ENCODE data around the gene KIF6. TPM values are rescaled to one million over a fixed set of nuclear protein-coding genes. Genes with fewer than 3 reads are reported as not detected.
A peak's percentile ranks its signal among the peaks of the same experiment; 100 is the strongest.

The KIF6 gene
- total RNA-seq, 2 experiments from 2014 or later: not detected

- H3K4me3 Mint-ChIP-seq: no peak overlapping the region
Measured at GRCh38 chr6:39303425-39304153, 421.6 kb downstream of the KIF6 start.

GRCh38 chr6:39302669-39303424 is 422.4 kb downstream of the KIF6 start:
- Histone ChIP-seq H3K27ac (ENCODE audit: low read depth in 1 of 2, low read length in 2 of 2) (no peak overlapping the region), H3K27me3 (ENCODE audit: control insufficient read depth in 1 of 2, insufficient read depth in 2 of 2, low read length in 2 of 2) (no peaks in the 10 kb centered on the region), H3K4me1 (ENCODE audit: insufficient read depth, low read length) (peaks cover 9% of the 10 kb centered on the region), H3K9me3 (ENCODE audit: control insufficient read depth in 1 of 2, insufficient read depth in 1 of 2, low read length in 2 of 2) (no peaks in the 10 kb centered on the region), H3K4me3 (ENCODE audit: low read length) (peak overlapping the region; percentile 26), H3K36me3 (ENCODE audit: insufficient read depth, low read length) (no peaks in the 10 kb centered on the region)
- intact Hi-C loops (cut with DNase I, micrococcal nuclease): loop anchor here (1.0 to 10.0 kb wide), 7 partner anchors 137 to 431 kb away; no protein-coding TSS in a partner anchor
- H3K27ac Mint-ChIP-seq: no peak overlapping the region
- H3K4me1 Mint-ChIP-seq (ENCODE audit: low read depth): peaks cover 4% of the 10 kb centered on the region
- CTCF ChIA-PET: interaction anchor here (0.6 to 2.2 kb wide), 13 partner anchors 11 to 434 kb away, joined by 3 to 21 read pairs (median 4); no protein-coding TSS in a partner anchor
- peak overlapping the region; percentile 35 for H3K4me3 Mint-ChIP-seq
- H3K27me3 Mint-ChIP-seq: no peaks in the 10 kb centered on the region
- peak; percentile 91 for TF ChIP-seq CTCF (IDR thresholded peaks at IDR 0.05)
- DNase-seq (peak; percentile 74 to 89 (median 83)), ATAC-seq (ENCODE audit: poor library complexity) (peak; percentile 98)
- no peaks in the 10 kb centered on the region for H3K9me3 Mint-ChIP-seq
- POLR2A ChIA-PET: interaction anchor here (0.8 to 1.6 kb wide), 3 partner anchors 136 to 431 kb away, joined by 3 to 6 read pairs (median 4); no protein-coding TSS in a partner anchor
- H3K36me3 Mint-ChIP-seq (ENCODE audit: low read depth): no peaks in the 10 kb centered on the region

More at GRCh38 chr6:39303425-39304153, 421.6 kb downstream of the KIF6 start:
- Histone ChIP-seq H3K36me3 (ENCODE audit: insufficient read depth, low read length) (no peaks in the 10 kb centered on the region), H3K27me3 (ENCODE audit: control insufficient read depth in 1 of 2, insufficient read depth in 2 of 2, low read length in 2 of 2) (no peaks in the 10 kb centered on the region), H3K4me3 (ENCODE audit: low read length) (no peak overlapping the region), H3K4me1 (ENCODE audit: insufficient read depth, low read length) (peaks cover 9% of the 10 kb centered on the region), H3K9me3 (ENCODE audit: control insufficient read depth in 1 of 2, insufficient read depth in 1 of 2, low read length in 2 of 2) (no peaks in the 10 kb centered on the region), H3K27ac (ENCODE audit: low read depth in 1 of 2, low read length in 2 of 2) (no peak overlapping the region)
- Mint-ChIP-seq H3K27ac (no peak overlapping the region), H3K9me3 (no peaks in the 10 kb centered on the region), H3K36me3 (ENCODE audit: low read depth) (no peaks in the 10 kb centered on the region), H3K27me3 (no peaks in the 10 kb centered on the region), H3K4me1 (ENCODE audit: low read depth) (peaks cover 4% of the 10 kb centered on the region)
- DNase-seq (peak in 1 of 14 experiments; percentile 33), ATAC-seq (ENCODE audit: poor library complexity) (no peak)
- TF ChIP-seq CTCF (IDR thresholded peaks at IDR 0.05): peak; percentile 52
- CTCF ChIA-PET: interaction anchor here (0.6 to 2.2 kb wide), 12 partner anchors 12 to 435 kb away, joined by 3 to 21 read pairs (median 4); no protein-coding TSS in a partner anchor
- POLR2A ChIA-PET: interaction anchor here (0.8 to 1.6 kb wide), 3 partner anchors 137 to 431 kb away, joined by 3 to 6 read pairs (median 4); no protein-coding TSS in a partner anchor
- intact Hi-C loops (cut with DNase I, micrococcal nuclease): loop anchor here (1.0 to 10.0 kb wide), 7 partner anchors 137 to 431 kb away; no protein-coding TSS in a partner anchor

- CTCF ChIA-PET: interaction anchor here (1.3 to 2.2 kb wide), 3 partner anchors 135 to 429 kb away, joined by 4 to 21 read pairs (median 8); no protein-coding TSS in a partner anchor
- Mint-ChIP-seq H3K4me3 (no peak overlapping the region), H3K27ac (no peak overlapping the region), H3K27me3 (no peaks in the 10 kb centered on the region), H3K9me3 (no peaks in the 10 kb centered on the region), H3K4me1 (ENCODE audit: low read depth) (peaks cover 4% of the 10 kb centered on the region), H3K36me3 (ENCODE audit: low read depth) (no peaks in the 10 kb centered on the region)
- DNase-seq (no peak), ATAC-seq (ENCODE audit: poor library complexity) (no peak)
- Histone ChIP-seq H3K9me3 (ENCODE audit: control insufficient read depth in 1 of 2, insufficient read depth in 1 of 2, low read length in 2 of 2) (no peaks in the 10 kb centered on the region), H3K27ac (ENCODE audit: low read depth in 1 of 2, low read length in 2 of 2) (no peak overlapping the region), H3K4me3 (ENCODE audit: low read length) (no peak overlapping the region), H3K27me3 (ENCODE audit: control insufficient read depth in 1 of 2, insufficient read depth in 2 of 2, low read length in 2 of 2) (no peaks in the 10 kb centered on the region), H3K36me3 (ENCODE audit: insufficient read depth, low read length) (no peaks in the 10 kb centered on the region), H3K4me1 (ENCODE audit: insufficient read depth, low read length) (peaks cover 9% of the 10 kb centered on the region)
- TF ChIP-seq CTCF (IDR thresholded peaks at IDR 0.05): no peak
- intact Hi-C loops (cut with DNase I, micrococcal nuclease): loop anchor here (2.0 to 10.0 kb wide), 4 partner anchors 207 to 329 kb away; no protein-coding TSS in a partner anchor
- POLR2A ChIA-PET: interaction anchor here (1.6 kb wide), 1 partner anchor 430 kb away, joined by 6 read pairs; no protein-coding TSS in a partner anchor
Measured at GRCh38 chr6:39302011-39302410, 423.2 kb downstream of the KIF6 start.
